DOHH2 (cell line): ENCODE measurements around the gene CNGA1.
A peak's percentile ranks its signal among the peaks of the same experiment; 100 is the strongest.

Experiments
- H3F3A ChIP-seq: fragments of 200-600 bp; sonication (generic), shearing (Covaris generic); 2 replicates; pipeline ENCODE4 v1.6.0; 2016; ENCODE audit warnings: antibody characterized with exemption, mild to moderate bottlenecking; ENCODE audit not compliant: control insufficient read depth, insufficient read depth
- H3K27ac ChIP-seq: fragments of 200-600 bp; sonication (generic); 2 replicates; pipeline ENCODE4 v1.5.1; 2014; ENCODE audit warnings: low read depth, mild to moderate bottlenecking, low read length, moderate library complexity
- H3K27me3 ChIP-seq: fragments of 200-600 bp; sonication (generic); 2 replicates; pipeline ENCODE4 v1.6.1; 2014; ENCODE audit warnings: mild to moderate bottlenecking, low read length, mixed read lengths; ENCODE audit not compliant: control insufficient read depth
- H3K36me3 ChIP-seq: fragments of 200-600 bp; sonication (generic); 2 replicates; pipeline ENCODE4 v1.6.1; 2014; ENCODE audit warnings: mild to moderate bottlenecking, low read length, moderate library complexity, mixed read lengths; ENCODE audit not compliant: control insufficient read depth
- H3K4me1 ChIP-seq: fragments of 200-600 bp; sonication (generic); 2 replicates; pipeline ENCODE4 v1.6.1; 2014; ENCODE audit warnings: mild to moderate bottlenecking, low read length, mixed read lengths; ENCODE audit not compliant: control insufficient read depth
- H3K4me2 ChIP-seq: fragments of 200-600 bp; sonication (generic); 2 replicates; pipeline ENCODE4 v1.6.0; 2014; ENCODE audit warnings: mild to moderate bottlenecking, low read length, moderate library complexity
- H3K4me3 ChIP-seq: fragments of 200-600 bp; sonication (generic); 2 replicates; pipeline ENCODE4 v1.5.1; 2014; ENCODE audit warnings: mild to moderate bottlenecking, low read length, mixed read lengths
- H3K79me2 ChIP-seq: fragments of 200-600 bp; sonication (generic); 2 replicates; pipeline ENCODE4 v1.6.1; 2014; ENCODE audit warnings: mild to moderate bottlenecking, low read length, mixed read lengths; ENCODE audit not compliant: control insufficient read depth
- H3K9me2 ChIP-seq: fragments of 200-600 bp; sonication (generic); replicated peaks from 2 replicates; pipeline ENCODE4 v1.6.1; 2014; ENCODE audit warnings: mild to moderate bottlenecking, low read length, mixed read lengths; ENCODE audit not compliant: control insufficient read depth
- H3K9me3 ChIP-seq: fragments of 200-600 bp; sonication (generic); 2 replicates; pipeline ENCODE4 v1.6.1; 2014; ENCODE audit warnings: antibody characterized with exemption, low read length, mixed read lengths; ENCODE audit not compliant: control insufficient read depth, insufficient read depth
- H4K20me1 ChIP-seq: fragments of 200-600 bp; sonication (generic); 2 replicates; pipeline ENCODE4 v1.6.0; 2014; ENCODE audit warnings: low read depth, mild to moderate bottlenecking, antibody characterized with exemption, low read length, moderate library complexity; ENCODE audit not compliant: control insufficient read depth, insufficient read depth
- CTCF ChIP-seq: fragments of 200-600 bp; sonication (generic); IDR thresholded peaks from one replicate; pipeline ENCODE4 v1.5.1; 2014; ENCODE audit warnings: antibody characterized with exemption, mild to moderate bottlenecking, low read depth, low read length; ENCODE audit not compliant: poor library complexity, severe bottlenecking
- EZH2phosphoT487 ChIP-seq: fragments of 200-600 bp; sonication (generic); IDR thresholded peaks from 2 replicates; pipeline ENCODE4 v1.6.1; 2017; ENCODE audit warnings: borderline replicate concordance, mild to moderate bottlenecking, antibody characterized with exemption, low read length, moderate library complexity, mixed read lengths

The CNGA1 gene

GRCh38 chr4:48032721-48033120 lies 16.2 kb upstream of the CNGA1 start:
- H3K4me2 ChIP-seq: no peak overlapping the region

GRCh38 chr4:48031802-48032525 lies 15.5 kb upstream of the CNGA1 start:
- Histone ChIP-seq H3K27me3 (no peaks in the 10 kb centered on the region), H3K9me3 (peaks cover 3% of the 10 kb centered on the region; the same call in 1 of the 2 replicates), H3K36me3 (peaks cover 5% of the 10 kb centered on the region; the same call in 1 of the 2 replicates), H3K27ac (no peak overlapping the region), H4K20me1 (no peaks in the 10 kb centered on the region), H3F3A (peaks cover 13% of the 10 kb centered on the region), H3K4me2 (no peak overlapping the region), H3K4me1 (peaks cover 70% of the 10 kb centered on the region), H3K4me3 (no peak overlapping the region), H3K9me2 (no peaks in the 10 kb centered on the region), H3K79me2 (no peaks in the 10 kb centered on the region)
- no peak for TF ChIP-seq CTCF
- no peak for TF ChIP-seq EZH2phosphoT487

More at GRCh38 chr4:48032721-48033120, 16.2 kb upstream of the CNGA1 start:
- Histone ChIP-seq H3K9me2 (no peaks in the 10 kb centered on the region), H3K4me3 (no peak overlapping the region), H3K79me2 (no peaks in the 10 kb centered on the region), H3F3A (peaks cover 21% of the 10 kb centered on the region), H3K27ac (no peak overlapping the region), H3K36me3 (peaks cover 5% of the 10 kb centered on the region; the same call in 1 of the 2 replicates), H3K4me1 (peaks cover 78% of the 10 kb centered on the region), H3K27me3 (no peaks in the 10 kb centered on the region), H4K20me1 (no peaks in the 10 kb centered on the region), H3K9me3 (peaks cover 3% of the 10 kb centered on the region; the same call in 1 of the 2 replicates)
- TF ChIP-seq CTCF: no peak
- TF ChIP-seq EZH2phosphoT487: no peak

- Histone ChIP-seq H3K36me3 (0 out of 2 replicates have a peak, but pooled peaks cover 2% of the 10 kb centered on the region), H3K79me2 (no peaks in the 10 kb centered on the region), H3F3A (peaks cover 2% of the 10 kb centered on the region), H3K9me2 (no peaks in the 10 kb centered on the region), H4K20me1 (no peaks in the 10 kb centered on the region), H3K4me1 (peaks cover 56% of the 10 kb centered on the region), H3K4me3 (no peak overlapping the region), H3K27me3 (no peaks in the 10 kb centered on the region), H3K4me2 (no peak overlapping the region), H3K9me3 (peaks cover 3% of the 10 kb centered on the region; the same call in 1 of the 2 replicates), H3K27ac (no peak overlapping the region)
- no peak for TF ChIP-seq EZH2phosphoT487
Observed at GRCh38 chr4:48030470-48030869, 14.0 kb upstream of the CNGA1 start.

- no peaks in the 10 kb centered on the region for H3K27me3 ChIP-seq
- no peaks in the 10 kb centered on the region for H3K9me2 ChIP-seq
- TF ChIP-seq EZH2phosphoT487 (no peak), CTCF (no peak)
- H3K79me2 ChIP-seq: no peaks in the 10 kb centered on the region
- no peaks in the 10 kb centered on the region for H3F3A ChIP-seq
- peak overlapping the region; percentile 34 for H3K4me3 ChIP-seq
- H3K9me3 ChIP-seq: peaks cover 3% of the 10 kb centered on the region; the same call in 1 of the 2 replicates
- H3K4me2 ChIP-seq: peak overlapping the region; percentile 46
- H3K4me1 ChIP-seq: peaks cover 39% of the 10 kb centered on the region
- peak overlapping the region; percentile 4; the same call in 1 of the 2 replicates for H3K27ac ChIP-seq
- H4K20me1 ChIP-seq: no peaks in the 10 kb centered on the region
- 0 out of 2 replicates have a peak, but pooled peaks cover 2% of the 10 kb centered on the region for H3K36me3 ChIP-seq
Observed at GRCh38 chr4:48028696-48029095, 12.2 kb upstream of the CNGA1 start.
